GM19240 (cell line): ENCODE results near the gene LOC128125822.

Experiments
- DNase-seq: peaks from one replicate; pipeline ENCODE4 v3.0.0; 2011; ENCODE audit warnings: low spot score; ENCODE audit not compliant: insufficient read length

LOC128125822 gene

GRCh38 chr6:63556369-63556768, 15.9 kb upstream of the LOC128125822 start:
- DNase-seq: no peak

- no peak for DNase-seq
These were observed 14.0 kb upstream of the LOC128125822 start for GRCh38 chr6:63558278-63558677.

- DNase-seq: no peak
These were observed 11.4 kb upstream of the LOC128125822 start for GRCh38 chr6:63560801-63561287.

- no peak for DNase-seq
These were observed 11.0 kb upstream of the LOC128125822 start for GRCh38 chr6:63561288-63561687.

GRCh38 chr6:63563235-63563634, 9.0 kb upstream of the LOC128125822 start:
- DNase-seq: no peak

GRCh38 chr6:63565058-63565726, 7.1 kb upstream of the LOC128125822 start:
- no peak for DNase-seq

- DNase-seq: no peak
These were observed 6.3 kb upstream of the LOC128125822 start for GRCh38 chr6:63565727-63566596.

- no peak for DNase-seq
These were observed 4.3 kb upstream of the LOC128125822 start for GRCh38 chr6:63567966-63568365.

GRCh38 chr6:63571361-63572043, 778 bp upstream of the LOC128125822 start:
- no peak for DNase-seq

GRCh38 chr6:63572747-63573075, 431 bp downstream of the LOC128125822 start:
- DNase-seq: no peak

- no peak for DNase-seq
These were observed 1.0 kb downstream of the LOC128125822 start for GRCh38 chr6:63573076-63573898.

- DNase-seq: no peak
These were observed 1.7 kb downstream of the LOC128125822 start for GRCh38 chr6:63573899-63574553.

- DNase-seq: no peak
These were observed 2.2 kb downstream of the LOC128125822 start for GRCh38 chr6:63574554-63574900.

GRCh38 chr6:63576147-63576772, 4.0 kb downstream of the LOC128125822 start:
- DNase-seq: no peak

- no peak for DNase-seq
These were observed 4.9 kb downstream of the LOC128125822 start for GRCh38 chr6:63576985-63577712.

- no peak for DNase-seq
These were observed 6.5 kb downstream of the LOC128125822 start for GRCh38 chr6:63578757-63579156.

- DNase-seq: no peak
These were observed 7.8 kb downstream of the LOC128125822 start for GRCh38 chr6:63579937-63580703.

- DNase-seq: no peak
These were observed 8.4 kb downstream of the LOC128125822 start for GRCh38 chr6:63580704-63580961.

- DNase-seq: no peak
These were observed 9.2 kb downstream of the LOC128125822 start for GRCh38 chr6:63581355-63582013.
